DND-41 (cell line): Measurements from ENCODE around the gene RAB11FIP3.
A peak's percentile ranks its signal among the peaks of the same experiment; 100 is the strongest.

Experiments
- ATAC-seq: fragments of 200-7000 bp; cut with Tn5 transposase; 3 replicates; pipeline ENCODE4 v1.9.1; 2021; ENCODE audit warnings: low read depth; ENCODE audit not compliant: insufficient read depth
- DNase-seq: peaks from one replicate; pipeline ENCODE4 v3.0.0-alpha.2; 2020
- H2AFZ ChIP-seq: 2 replicates; pipeline ENCODE4 v1.6.0; 2012; ENCODE audit warnings: low read depth, low read length
- H3K27ac ChIP-seq: 2 replicates; pipeline ENCODE4 v1.5.1; 2012; ENCODE audit warnings: low read length, inconsistent platforms
- H3K27me3 ChIP-seq: fragments of 200-600 bp; sonication (generic); 2 replicates; pipeline ENCODE4 v1.6.0; 2012; ENCODE audit warnings: low read length, mild to moderate bottlenecking, inconsistent platforms; ENCODE audit not compliant: insufficient read depth, poor library complexity
- H3K36me3 ChIP-seq: 2 replicates; pipeline ENCODE4 v1.5.1; 2012; ENCODE audit warnings: low read length, inconsistent platforms; ENCODE audit not compliant: insufficient read depth
- H3K4me1 ChIP-seq: 2 replicates; pipeline ENCODE4 v1.5.1; 2012; ENCODE audit warnings: mild to moderate bottlenecking, low read length; ENCODE audit not compliant: insufficient read depth
- H3K4me2 ChIP-seq: 2 replicates; pipeline ENCODE4 v1.6.0; 2012; ENCODE audit warnings: mild to moderate bottlenecking, moderate library complexity, low read length, inconsistent platforms; ENCODE audit not compliant: insufficient read depth
- H3K4me3 ChIP-seq, 2 experiments: fragments of 200-600 bp in 1 of 2; shearing (Covaris generic) in 1 of 2; 2 replicates each; pipeline ENCODE4 v1.5.1; 2012 to 2016; ENCODE audit warnings: inconsistent platforms in 2 of 2, low read length in 2 of 2, mild to moderate bottlenecking in 2 of 2, low read depth in 1 of 2, moderate library complexity in 1 of 2
- H3K79me2 ChIP-seq: 2 replicates; pipeline ENCODE4 v1.6.0; 2012; ENCODE audit warnings: low read length, inconsistent platforms; ENCODE audit not compliant: insufficient read depth
- H3K9ac ChIP-seq: 2 replicates; pipeline ENCODE4 v1.6.0; 2012; ENCODE audit warnings: low read depth, mild to moderate bottlenecking, inconsistent platforms, low read length, moderate library complexity
- H3K9me3 ChIP-seq: 2 replicates; pipeline ENCODE4 v1.5.1; 2012; ENCODE audit warnings: low read length, moderate library complexity, mild to moderate bottlenecking, inconsistent platforms; ENCODE audit not compliant: insufficient read depth, severe bottlenecking
- H4K20me1 ChIP-seq: 2 replicates; pipeline ENCODE4 v1.6.0; 2012; ENCODE audit warnings: low read length; ENCODE audit not compliant: insufficient read depth
- CTCF ChIP-seq: IDR thresholded peaks from 2 replicates; pipeline ENCODE4 v1.5.1; 2012; ENCODE audit warnings: borderline replicate concordance, low read length, moderate library complexity, mild to moderate bottlenecking; ENCODE audit not compliant: poor library complexity, severe bottlenecking; ENCODE audit errors: extremely low read depth
- EZH2 ChIP-seq: IDR thresholded peaks from 3 replicates; pipeline ENCODE4 v1.6.1; 2012; ENCODE audit warnings: borderline replicate concordance, low read depth, mild to moderate bottlenecking, moderate library complexity, low read length, inconsistent platforms; ENCODE audit not compliant: severe bottlenecking

Gene RAB11FIP3

DNA sequence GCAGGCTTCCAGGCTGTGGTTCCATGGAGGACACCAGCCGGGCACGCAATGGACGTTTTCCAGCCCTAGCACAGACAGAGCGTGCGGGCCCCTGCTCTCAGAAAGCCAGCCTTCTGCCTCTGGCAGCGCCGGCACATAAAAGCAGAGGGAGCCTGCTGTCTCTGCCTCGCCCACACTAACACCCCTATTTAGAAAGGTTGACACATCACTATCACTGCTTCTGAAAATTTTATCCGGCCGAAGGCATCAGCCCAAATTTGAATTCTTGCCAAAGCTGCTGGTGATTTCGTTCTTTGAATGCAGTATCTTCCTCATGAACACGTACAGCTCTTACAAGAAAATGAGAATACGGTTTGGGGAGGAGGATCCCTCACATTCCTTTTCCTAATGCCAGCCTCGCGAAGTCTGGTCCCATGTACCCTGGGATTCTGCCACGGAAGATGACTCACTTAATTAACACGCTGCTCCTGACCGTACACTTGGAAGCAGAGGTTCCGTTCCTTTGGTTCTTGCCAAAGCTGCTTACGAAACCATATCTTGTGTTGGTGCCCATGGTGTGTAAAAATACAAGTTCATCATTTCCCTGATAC is 1.3 kb upstream of the RAB11FIP3 start:
- H3K27ac ChIP-seq = no peak overlapping the region
- peaks cover 12% of the 10 kb centered on the region; the same call in 1 of the 2 replicates for H3K36me3 ChIP-seq
- peaks cover 27% of the 10 kb centered on the region for H4K20me1 ChIP-seq
- H3K9me3 ChIP-seq = no peaks in the 10 kb centered on the region
- TF ChIP-seq EZH2 (no peak), CTCF (no peak)
- no peaks in the 10 kb centered on the region for H3K27me3 ChIP-seq
- H3K79me2 ChIP-seq = peaks cover 33% of the 10 kb centered on the region
- DNase-seq = no peak
- H3K4me3 ChIP-seq = peak overlapping the region in 1 of 2 experiments; percentile 96; a peak in 2 of 4 replicates
- H3K4me1 ChIP-seq = peaks cover 45% of the 10 kb centered on the region
- 0 out of 2 replicates have a peak overlapping the region, but pooled peaks have one; percentile 99 for H2AFZ ChIP-seq
- H3K4me2 ChIP-seq = peak overlapping the region; percentile 100
- peak overlapping the region; percentile 88; the same call in 1 of the 2 replicates for H3K9ac ChIP-seq
- ATAC-seq = no peak

- peaks cover 38% of the 10 kb centered on the region for H3K79me2 ChIP-seq
- H3K4me2 ChIP-seq = peak overlapping the region; percentile 100
- peak overlapping the region; percentile 71; the same call in 1 of the 2 replicates for H3K27ac ChIP-seq
- DNase-seq (no peak), ATAC-seq (no peak)
- no peak for TF ChIP-seq EZH2
- TF ChIP-seq CTCF = no peak
- peaks cover 46% of the 10 kb centered on the region for H3K4me1 ChIP-seq
- peaks cover 28% of the 10 kb centered on the region for H4K20me1 ChIP-seq
- H3K9me3 ChIP-seq = no peaks in the 10 kb centered on the region
- H3K4me3 ChIP-seq = peak overlapping the region; percentile 56 to 96; a peak in 3 of 4 replicates
- no peaks in the 10 kb centered on the region for H3K27me3 ChIP-seq
- peaks cover 12% of the 10 kb centered on the region; the same call in 1 of the 2 replicates for H3K36me3 ChIP-seq
- H3K9ac ChIP-seq = peak overlapping the region; percentile 88
- peak overlapping the region; percentile 99 for H2AFZ ChIP-seq
These were observed 797 bp upstream of the RAB11FIP3 start for GRCh38 chr16:424623-425081.

GRCh38 chr16:425740-426114 is 278 bp downstream of the RAB11FIP3 start:
- peak overlapping the region; percentile 63 for H2AFZ ChIP-seq
- H3K4me2 ChIP-seq = peak overlapping the region; percentile 100
- H3K4me1 ChIP-seq = peaks cover 54% of the 10 kb centered on the region

More at GRCh38 chr16:425740-426114, 278 bp downstream of the RAB11FIP3 start:
- peaks cover 49% of the 10 kb centered on the region for H3K79me2 ChIP-seq
- H3K36me3 ChIP-seq = peaks cover 15% of the 10 kb centered on the region; the same call in 1 of the 2 replicates
- no peaks in the 10 kb centered on the region for H3K9me3 ChIP-seq
- peaks cover 33% of the 10 kb centered on the region for H4K20me1 ChIP-seq
- no peak overlapping the region for H3K27ac ChIP-seq
- TF ChIP-seq CTCF (no peak), EZH2 (no peak)
- peak; percentile 57 for ATAC-seq
- H3K4me3 ChIP-seq = peak overlapping the region; percentile 56 to 96; a peak in 3 of 4 replicates
- H3K27me3 ChIP-seq = no peaks in the 10 kb centered on the region
- DNase-seq = no peak
- peak overlapping the region; percentile 88 for H3K9ac ChIP-seq
